Measurements from ENCODE around the gene RCOR2.

DNA sequence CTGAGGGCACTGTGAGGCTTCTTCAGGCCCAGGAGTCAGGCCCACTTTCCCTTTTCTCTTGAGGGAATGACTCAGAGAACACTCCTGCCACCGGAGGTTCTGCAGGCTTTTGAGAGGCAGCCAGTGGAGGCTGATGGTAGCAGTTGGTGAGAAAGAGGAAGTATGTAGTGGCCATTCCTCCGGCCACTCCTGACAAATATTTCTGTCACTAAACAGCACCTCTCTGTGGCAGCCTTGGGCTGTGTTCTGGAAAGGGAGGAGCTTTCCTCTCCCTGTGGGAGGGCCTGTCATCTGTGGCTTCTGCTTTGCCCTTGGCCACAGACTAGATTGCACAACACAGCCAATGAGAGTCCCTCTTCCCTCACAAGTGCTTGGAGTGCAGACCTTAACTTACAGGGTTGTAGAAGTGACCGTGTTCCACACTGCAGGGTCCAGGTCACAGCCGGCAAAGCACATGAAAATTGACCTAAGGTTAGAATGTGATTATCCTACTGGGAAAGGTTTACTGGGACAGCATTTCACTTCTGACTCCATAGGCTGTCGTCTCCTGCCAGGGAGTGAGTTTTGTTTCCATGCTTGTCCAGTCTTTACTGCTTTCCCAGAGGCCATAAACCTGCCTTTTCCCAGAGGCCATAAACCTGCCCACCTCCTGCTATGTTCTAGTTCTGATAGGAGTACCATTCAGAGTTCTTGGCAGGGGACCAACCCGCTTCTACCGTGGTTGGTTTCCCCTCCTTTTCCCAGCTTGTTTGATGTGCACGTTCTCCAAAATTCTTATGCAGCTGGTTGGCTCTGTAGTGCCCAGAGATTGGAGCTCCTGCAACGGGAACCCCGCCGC lies 44.8 kb downstream of the RCOR2 start:
- no peak for TF ChIP-seq STAT6 (CRISPR knock-in tag; IDR thresholded peaks at IDR 0.05; ENCODE audit: borderline replicate concordance)
- TF ChIP-seq JUN (CRISPR knock-in tag; IDR thresholded peaks at IDR 0.05), result no peak
- no peak for TF ChIP-seq ZNF703 (CRISPR knock-in tag; IDR thresholded peaks at IDR 0.05; ENCODE audit: borderline replicate concordance)

Measured in HepG2 (cell line).